ENCODE results near the gene MED27.
"Not testable (repeated sequence)": the region's sequence is repeated elsewhere in the genome, so short reads cannot be mapped to it uniquely, and the experiment has no call there.

The MED27 gene

GRCh38 chr9:132025766-132026165 is 53.9 kb downstream of the MED27 start:
- in situ Hi-C loops (cut with MboI; ENCODE audit: low pct_unique_long_range_greater_than_20kb, low sequenced_read_pairs): no loop called here

GRCh38 chr9:132024589-132024988 is 55.1 kb downstream of the MED27 start:
- in situ Hi-C loops (cut with MboI; ENCODE audit: low pct_unique_long_range_greater_than_20kb, low sequenced_read_pairs): no loop called here
- DNase-seq: no peak

More at GRCh38 chr9:132025766-132026165, 53.9 kb downstream of the MED27 start:
- no peak for DNase-seq

GRCh38 chr9:132023419-132024180 is 56.1 kb downstream of the MED27 start:
- no peak for DNase-seq
- in situ Hi-C loops (cut with MboI; ENCODE audit: low pct_unique_long_range_greater_than_20kb, low sequenced_read_pairs): no loop called here

GRCh38 chr9:132020820-132021510 is 58.7 kb downstream of the MED27 start:
- in situ Hi-C loops (cut with MboI; ENCODE audit: low pct_unique_long_range_greater_than_20kb, low sequenced_read_pairs): no loop called here
- no peak for DNase-seq

- DNase-seq: no peak
- in situ Hi-C loops (cut with MboI; ENCODE audit: low pct_unique_long_range_greater_than_20kb, low sequenced_read_pairs): no loop called here
These were observed 59.4 kb downstream of the MED27 start for GRCh38 chr9:132020272-132020671.

GRCh38 chr9:132019702-132020101 is 60.0 kb downstream of the MED27 start:
- no peak for DNase-seq
- in situ Hi-C loops (cut with MboI; ENCODE audit: low pct_unique_long_range_greater_than_20kb, low sequenced_read_pairs): no loop called here

GRCh38 chr9:132018957-132019405 is 60.7 kb downstream of the MED27 start:
- no peak for DNase-seq
- in situ Hi-C loops (cut with MboI; ENCODE audit: low pct_unique_long_range_greater_than_20kb, low sequenced_read_pairs): no loop called here

GRCh38 chr9:132016456-132016855 is 63.2 kb downstream of the MED27 start:
- in situ Hi-C loops (cut with MboI; ENCODE audit: low pct_unique_long_range_greater_than_20kb, low sequenced_read_pairs): no loop called here
- DNase-seq: no peak

- in situ Hi-C loops (cut with MboI; ENCODE audit: low pct_unique_long_range_greater_than_20kb, low sequenced_read_pairs): no loop called here
- no peak for DNase-seq
These were observed 63.8 kb downstream of the MED27 start for GRCh38 chr9:132015866-132016265.

GRCh38 chr9:132014218-132014805 is 65.4 kb downstream of the MED27 start:
- DNase-seq: no peak
- in situ Hi-C loops (cut with MboI; ENCODE audit: low pct_unique_long_range_greater_than_20kb, low sequenced_read_pairs): no loop called here

- no peak for DNase-seq
- in situ Hi-C loops (cut with MboI; ENCODE audit: low pct_unique_long_range_greater_than_20kb, low sequenced_read_pairs): no loop called here
These were observed 66.8 kb downstream of the MED27 start for GRCh38 chr9:132012704-132013357.

GRCh38 chr9:132011896-132012295 is 67.8 kb downstream of the MED27 start:
- in situ Hi-C loops (cut with MboI; ENCODE audit: low pct_unique_long_range_greater_than_20kb, low sequenced_read_pairs): no loop called here
- no peak for DNase-seq

GRCh38 chr9:132011309-132011708 is 68.4 kb downstream of the MED27 start:
- DNase-seq: no peak
- in situ Hi-C loops (cut with MboI; ENCODE audit: low pct_unique_long_range_greater_than_20kb, low sequenced_read_pairs): no loop called here

GRCh38 chr9:132010201-132010600 is 69.5 kb downstream of the MED27 start:
- DNase-seq; in situ Hi-C loops (cut with MboI; ENCODE audit: low pct_unique_long_range_greater_than_20kb, low sequenced_read_pairs): not testable (repeated sequence)

- DNase-seq: no peak
- in situ Hi-C loops (cut with MboI; ENCODE audit: low pct_unique_long_range_greater_than_20kb, low sequenced_read_pairs): no loop called here
These were observed 70.5 kb downstream of the MED27 start for GRCh38 chr9:132008855-132009812.

GRCh38 chr9:132008184-132008803 is 71.4 kb downstream of the MED27 start:
- in situ Hi-C loops (cut with MboI; ENCODE audit: low pct_unique_long_range_greater_than_20kb, low sequenced_read_pairs): no loop called here
- no peak for DNase-seq

GRCh38 chr9:132007371-132008025 is 72.2 kb downstream of the MED27 start:
- in situ Hi-C loops (cut with MboI; ENCODE audit: low pct_unique_long_range_greater_than_20kb, low sequenced_read_pairs): no loop called here
- DNase-seq: no peak
